Lower lobe of right lung (tissue), 2 donors: ENCODE data around the gene ZNF280D. TPM values are rescaled to one million over a fixed set of nuclear protein-coding genes. Genes with fewer than 3 reads are reported as not detected.

Experiments
- ATAC-seq, 2 donors: fragments of 200-7000 bp; cut with Tn5 transposase; one replicate each; pipeline ENCODE4 v1.9.1; 2020 to 2022; ENCODE audit warnings: mild to moderate bottlenecking in 2 of 2, moderate library complexity in 2 of 2
- DNase-seq: peaks from one replicate; pipeline ENCODE4 v3.0.0-alpha.2; 2020
- H3K27ac ChIP-seq: fragments of 200-600 bp; one replicate; pipeline ENCODE4 v1.8.0; 2022
- H3K27me3 ChIP-seq: fragments of 200-600 bp; one replicate; pipeline ENCODE4 v1.8.0; 2022; ENCODE audit warnings: low read depth
- H3K36me3 ChIP-seq: fragments of 200-600 bp; one replicate; pipeline ENCODE4 v1.8.0; 2022; ENCODE audit warnings: mild to moderate bottlenecking
- H3K4me1 ChIP-seq: fragments of 200-600 bp; one replicate; pipeline ENCODE4 v1.8.0; 2022
- H3K4me3 ChIP-seq: fragments of 200-600 bp; one replicate; pipeline ENCODE4 v1.8.0; 2022; ENCODE audit warnings: mild to moderate bottlenecking
- H3K9me3 ChIP-seq: fragments of 200-600 bp; one replicate; pipeline ENCODE4 v1.8.0; 2022
- CTCF ChIP-seq: fragments of 200-600 bp; IDR thresholded peaks from one replicate; pipeline ENCODE4 v1.8.0; 2022; ENCODE audit warnings: antibody characterized with exemption, mild to moderate bottlenecking
- intact Hi-C: fragments of 100-400 bp; cut with DNase I; formaldehyde crosslinking; loops from one replicate; pipeline ENCODE4 v1.11.0; 2022
- total RNA-seq: library from RNA; stranded (reverse); fragmentation: NEBNext Ultra II Directional; extraction: Animal tissue kit (Norgen Biotek cat#: 25700); gene quantifications from one replicate; pipeline ENCODE4 v1.2.1, GENCODE V29; 2021
- donor health status: DM: no; HTN: yes; CAD: no; lungs with severe emphysema.

Gene ZNF280D
- total RNA-seq, 1 donor from 2014 or later, result 57.1 TPM

GRCh38 chr15:56778761-56779160, 45.5 kb upstream of the ZNF280D start:
- H3K4me1 ChIP-seq, result peaks cover under 1% of the 10 kb centered on the region
- no peak for TF ChIP-seq CTCF
- H3K36me3 ChIP-seq, result no peaks in the 10 kb centered on the region
- no peak overlapping the region for H3K27ac ChIP-seq
- H3K4me3 ChIP-seq, result no peak overlapping the region
- H3K9me3 ChIP-seq, result no peaks in the 10 kb centered on the region
- DNase-seq, result no peak
- intact Hi-C loops, result no loop called here
- ATAC-seq, result no peak
- H3K27me3 ChIP-seq, result no peaks in the 10 kb centered on the region

- H3K27ac ChIP-seq, result no peak overlapping the region
- TF ChIP-seq CTCF, result no peak
- H3K4me3 ChIP-seq, result no peak overlapping the region
- H3K9me3 ChIP-seq, result no peaks in the 10 kb centered on the region
- peaks cover 13% of the 10 kb centered on the region for H3K4me1 ChIP-seq
- no peaks in the 10 kb centered on the region for H3K36me3 ChIP-seq
- no peak for ATAC-seq
- no peaks in the 10 kb centered on the region for H3K27me3 ChIP-seq
- no peak for DNase-seq
- intact Hi-C loops, result no loop called here
These were observed 43.5 kb upstream of the ZNF280D start for GRCh38 chr15:56776839-56777238.

- Histone ChIP-seq H3K4me3 (no peak overlapping the region), H3K36me3 (no peaks in the 10 kb centered on the region), H3K4me1 (peaks cover 13% of the 10 kb centered on the region), H3K9me3 (no peaks in the 10 kb centered on the region), H3K27ac (no peak overlapping the region), H3K27me3 (no peaks in the 10 kb centered on the region)
- no peak for ATAC-seq
- intact Hi-C loops, result no loop called here
- no peak for DNase-seq
- no peak for TF ChIP-seq CTCF
These were observed 42.3 kb upstream of the ZNF280D start for GRCh38 chr15:56775641-56776040.

GRCh38 chr15:56774356-56774755, 41.0 kb upstream of the ZNF280D start:
- no peak overlapping the region for H3K27ac ChIP-seq
- no peak for ATAC-seq

GRCh38 chr15:56772868-56773639, 39.7 kb upstream of the ZNF280D start:
- Histone ChIP-seq H3K4me3 (no peak overlapping the region), H3K4me1 (peaks cover 13% of the 10 kb centered on the region), H3K9me3 (no peaks in the 10 kb centered on the region), H3K27ac (no peak overlapping the region), H3K27me3 (no peaks in the 10 kb centered on the region), H3K36me3 (no peaks in the 10 kb centered on the region)
- TF ChIP-seq CTCF, result no peak
- ATAC-seq (peak; percentile 61 to 68), DNase-seq (no peak)
- intact Hi-C loops, result no loop called here

More at GRCh38 chr15:56774356-56774755, 41.0 kb upstream of the ZNF280D start:
- Histone ChIP-seq H3K4me3 (no peak overlapping the region), H3K36me3 (no peaks in the 10 kb centered on the region), H3K9me3 (no peaks in the 10 kb centered on the region), H3K27me3 (no peaks in the 10 kb centered on the region), H3K4me1 (peaks cover 13% of the 10 kb centered on the region)
- no peak for DNase-seq
- TF ChIP-seq CTCF, result no peak
- intact Hi-C loops, result no loop called here
